ENCODE measurements around the gene PGAP3. TPM values are rescaled to one million over a fixed set of nuclear protein-coding genes. Genes with fewer than 3 reads are reported as not detected.

The PGAP3 gene
- total RNA-seq, 2 donors from 2014 or later = 7.9 to 16.0 TPM

GRCh38 chr17:39683295-39683939, 4.4 kb downstream of the PGAP3 start:
- no peak overlapping the region for H3K27ac Mint-ChIP-seq
- peaks cover 11% of the 10 kb centered on the region in 2 donors for H3K36me3 Mint-ChIP-seq
- peaks cover 0 to 6% of the 10 kb centered on the region in 2 donors for H3K9me3 Mint-ChIP-seq
- no peak for DNase-seq (ENCODE audit: low spot score in 2 of 2)
- ATAC-seq = no peak

GRCh38 chr17:39679521-39680192, 8.2 kb downstream of the PGAP3 start:
- peak overlapping the region; percentile 90 to 96 for H3K27ac Mint-ChIP-seq
- ATAC-seq = peak; percentile 58 to 73
- H3K36me3 Mint-ChIP-seq = peaks cover 0 to 4% of the 10 kb centered on the region in 2 donors
- DNase-seq (ENCODE audit: low spot score in 2 of 2) = no peak
- no peaks in the 10 kb centered on the region for H3K9me3 Mint-ChIP-seq

GRCh38 chr17:39678340-39679116, 9.3 kb downstream of the PGAP3 start:
- ATAC-seq (peak in 1 of 2 donors; percentile 36), DNase-seq (ENCODE audit: low spot score in 2 of 2) (no peak)
- Mint-ChIP-seq H3K9me3 (no peaks in the 10 kb centered on the region), H3K36me3 (peaks cover 0 to 4% of the 10 kb centered on the region in 2 donors), H3K27ac (peak overlapping the region in 1 of 2 donors; percentile 90)

- no peaks in the 10 kb centered on the region for H3K9me3 Mint-ChIP-seq
- ATAC-seq = no peak
- no peak for DNase-seq (ENCODE audit: low spot score in 2 of 2)
- H3K36me3 Mint-ChIP-seq = no peaks in the 10 kb centered on the region
- H3K27ac Mint-ChIP-seq = peak overlapping the region; percentile 82 to 90
These were observed 10.1 kb downstream of the PGAP3 start for GRCh38 chr17:39677542-39678339.

GRCh38 chr17:39677072-39677471, 10.8 kb downstream of the PGAP3 start:
- Mint-ChIP-seq H3K27ac (peak overlapping the region in 1 of 2 donors; percentile 82), H3K9me3 (no peaks in the 10 kb centered on the region), H3K36me3 (no peaks in the 10 kb centered on the region)
- no peak for DNase-seq (ENCODE audit: low spot score in 2 of 2)
- ATAC-seq = no peak

- ATAC-seq = peak; percentile 17 to 57
- Mint-ChIP-seq H3K36me3 (no peaks in the 10 kb centered on the region), H3K9me3 (no peaks in the 10 kb centered on the region), H3K27ac (peak overlapping the region in 1 of 2 donors; percentile 36)
- no peak for DNase-seq (ENCODE audit: low spot score in 2 of 2)
These were observed 11.5 kb downstream of the PGAP3 start for GRCh38 chr17:39676198-39676819.

- Mint-ChIP-seq H3K9me3 (no peaks in the 10 kb centered on the region), H3K27ac (peak overlapping the region in 1 of 2 donors; percentile 36), H3K36me3 (no peaks in the 10 kb centered on the region)
- DNase-seq (ENCODE audit: low spot score in 2 of 2) (no peak), ATAC-seq (peak in 1 of 2 donors; percentile 6)
These were observed 12.3 kb downstream of the PGAP3 start for GRCh38 chr17:39675390-39676082.

GRCh38 chr17:39674702-39675389, 13.0 kb downstream of the PGAP3 start:
- H3K36me3 Mint-ChIP-seq = no peaks in the 10 kb centered on the region
- H3K9me3 Mint-ChIP-seq = no peaks in the 10 kb centered on the region
- DNase-seq (ENCODE audit: low spot score in 2 of 2) (no peak), ATAC-seq (no peak)
- H3K27ac Mint-ChIP-seq = no peak overlapping the region

- Mint-ChIP-seq H3K36me3 (no peaks in the 10 kb centered on the region), H3K27ac (no peak overlapping the region), H3K9me3 (no peaks in the 10 kb centered on the region)
- ATAC-seq = no peak
- DNase-seq (ENCODE audit: low spot score in 2 of 2) = no peak
These were observed 13.7 kb downstream of the PGAP3 start for GRCh38 chr17:39674179-39674578.

- no peak for DNase-seq (ENCODE audit: low spot score in 2 of 2)
- no peak for ATAC-seq
- H3K36me3 Mint-ChIP-seq = no peaks in the 10 kb centered on the region
- no peaks in the 10 kb centered on the region for H3K9me3 Mint-ChIP-seq
- H3K27ac Mint-ChIP-seq = no peak overlapping the region
These were observed 14.3 kb downstream of the PGAP3 start for GRCh38 chr17:39673335-39674081.

- Mint-ChIP-seq H3K27ac (no peak overlapping the region), H3K36me3 (no peaks in the 10 kb centered on the region), H3K9me3 (no peaks in the 10 kb centered on the region)
- DNase-seq (ENCODE audit: low spot score in 2 of 2) = no peak
- ATAC-seq = no peak
These were observed 15.1 kb downstream of the PGAP3 start for GRCh38 chr17:39672522-39673334.

GRCh38 chr17:39671651-39672521, 16.0 kb downstream of the PGAP3 start:
- no peaks in the 10 kb centered on the region for H3K9me3 Mint-ChIP-seq
- ATAC-seq (peak in 1 of 2 donors; percentile 39), DNase-seq (ENCODE audit: low spot score in 2 of 2) (no peak)
- no peaks in the 10 kb centered on the region for H3K36me3 Mint-ChIP-seq
- no peak overlapping the region for H3K27ac Mint-ChIP-seq

- Mint-ChIP-seq H3K9me3 (no peaks in the 10 kb centered on the region), H3K36me3 (no peaks in the 10 kb centered on the region), H3K27ac (no peak overlapping the region)
- ATAC-seq (no peak), DNase-seq (ENCODE audit: low spot score in 2 of 2) (no peak)
These were observed 17.1 kb downstream of the PGAP3 start for GRCh38 chr17:39670746-39671145.

All from activated naive CD4-positive, alpha-beta T cell treated with anti-CD3 and anti-CD28 coated beads, Interleukin-2, amount 50 U/mL, for 72 hours (primary cell).